Measurements from ENCODE around the gene RIMS3.
A peak's percentile ranks its signal among the peaks of the same experiment; 100 is the strongest.
"Not testable (repeated sequence)": the region's sequence is repeated elsewhere in the genome, so short reads cannot be mapped to it uniquely, and the experiment has no call there.

The RIMS3 gene

DNA sequence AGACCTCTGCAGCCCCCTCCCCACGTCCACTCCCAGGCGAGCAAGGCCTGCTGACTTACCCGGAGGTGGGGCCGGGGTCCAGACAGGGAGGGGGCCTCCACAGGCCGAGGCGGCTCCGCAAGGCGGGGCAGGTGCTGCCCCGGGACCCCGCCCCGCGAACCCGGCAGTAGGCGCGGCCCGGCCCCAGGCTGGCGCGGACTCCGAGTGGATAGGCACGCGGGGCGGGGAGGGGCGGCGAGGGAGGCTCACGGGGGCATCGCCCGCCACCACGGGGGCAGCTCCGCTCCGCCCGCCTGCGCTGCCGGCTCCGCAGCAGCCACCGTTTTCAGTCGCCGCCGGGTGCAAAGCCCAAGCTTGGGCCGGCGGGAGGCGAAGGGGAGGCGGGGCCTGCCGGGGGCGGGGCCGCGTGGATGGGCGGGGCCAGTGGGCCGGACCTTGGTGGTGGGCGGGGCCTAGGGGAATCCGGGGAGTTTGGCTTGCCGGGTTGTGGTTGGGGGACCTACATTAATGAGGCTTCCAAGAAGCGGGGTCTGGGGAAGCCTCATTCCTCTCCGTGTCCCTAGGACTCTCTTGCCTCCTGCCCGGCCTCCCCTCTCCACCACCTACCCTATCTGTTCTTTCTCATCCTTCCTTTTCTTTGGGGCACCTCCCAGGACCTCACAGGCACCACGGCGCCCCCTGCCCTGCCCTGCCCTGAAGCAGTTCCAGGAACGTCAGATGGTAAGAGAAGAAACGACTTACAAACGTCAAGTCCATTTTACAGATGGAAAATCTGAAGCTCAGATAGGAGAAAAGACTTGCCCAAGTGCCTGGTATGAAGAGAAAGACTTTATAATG, at the start of gene RIMS3:
TSS of gene RIMS3 (minus strand) at position 348 of the 837 bp plus-strand sequence. CDS start 23,757 bp downstream, outside the sequence.
- peak; percentile 78 for DNase-seq

DNA sequence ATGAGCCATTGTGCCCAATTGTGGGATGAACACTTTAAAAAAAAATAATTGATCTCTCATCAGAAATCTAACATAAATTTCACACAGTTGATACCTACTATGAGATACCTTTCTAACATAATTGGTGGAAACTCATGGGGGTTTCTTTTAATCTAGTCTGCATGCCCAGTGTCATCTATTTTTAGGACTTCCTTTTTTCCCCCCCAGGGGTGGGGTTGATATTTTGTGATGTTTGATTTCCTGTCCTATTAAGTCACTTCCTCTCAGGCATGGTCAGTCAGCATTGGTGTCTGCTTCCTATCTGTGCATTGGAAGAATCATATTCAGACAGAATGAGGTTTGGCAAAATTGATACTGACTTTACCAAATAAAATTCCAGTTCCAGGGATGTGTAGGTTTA, 47.5 kb upstream of the RIMS3 start:
- DNase-seq = no peak

DNA sequence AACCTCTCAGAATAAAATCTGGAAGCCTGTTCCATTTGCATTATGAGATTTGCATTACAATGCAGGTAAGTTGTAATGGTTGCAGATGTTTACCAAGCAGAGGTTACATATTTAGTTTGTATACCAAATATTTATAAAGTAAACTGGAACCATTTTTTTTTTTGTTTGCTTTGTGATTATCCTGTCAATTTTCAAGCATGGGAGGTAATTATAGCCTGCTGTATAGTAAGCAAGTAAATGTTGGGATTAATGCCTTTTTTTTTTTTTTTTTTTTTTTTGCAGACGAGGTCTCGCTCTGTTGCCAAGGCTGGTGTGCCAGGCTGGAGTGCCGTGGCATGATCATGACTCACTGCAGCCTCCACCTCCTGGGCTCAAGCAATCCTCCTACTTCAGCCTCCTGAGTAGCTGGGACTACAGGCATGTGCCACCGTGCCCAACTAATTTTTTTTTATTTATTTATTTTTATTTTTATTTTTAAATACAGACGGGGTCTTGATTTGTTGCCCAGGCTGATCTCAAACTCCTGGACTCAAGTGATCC, 47.0 kb upstream of the RIMS3 start:
- DNase-seq = no peak

DNA sequence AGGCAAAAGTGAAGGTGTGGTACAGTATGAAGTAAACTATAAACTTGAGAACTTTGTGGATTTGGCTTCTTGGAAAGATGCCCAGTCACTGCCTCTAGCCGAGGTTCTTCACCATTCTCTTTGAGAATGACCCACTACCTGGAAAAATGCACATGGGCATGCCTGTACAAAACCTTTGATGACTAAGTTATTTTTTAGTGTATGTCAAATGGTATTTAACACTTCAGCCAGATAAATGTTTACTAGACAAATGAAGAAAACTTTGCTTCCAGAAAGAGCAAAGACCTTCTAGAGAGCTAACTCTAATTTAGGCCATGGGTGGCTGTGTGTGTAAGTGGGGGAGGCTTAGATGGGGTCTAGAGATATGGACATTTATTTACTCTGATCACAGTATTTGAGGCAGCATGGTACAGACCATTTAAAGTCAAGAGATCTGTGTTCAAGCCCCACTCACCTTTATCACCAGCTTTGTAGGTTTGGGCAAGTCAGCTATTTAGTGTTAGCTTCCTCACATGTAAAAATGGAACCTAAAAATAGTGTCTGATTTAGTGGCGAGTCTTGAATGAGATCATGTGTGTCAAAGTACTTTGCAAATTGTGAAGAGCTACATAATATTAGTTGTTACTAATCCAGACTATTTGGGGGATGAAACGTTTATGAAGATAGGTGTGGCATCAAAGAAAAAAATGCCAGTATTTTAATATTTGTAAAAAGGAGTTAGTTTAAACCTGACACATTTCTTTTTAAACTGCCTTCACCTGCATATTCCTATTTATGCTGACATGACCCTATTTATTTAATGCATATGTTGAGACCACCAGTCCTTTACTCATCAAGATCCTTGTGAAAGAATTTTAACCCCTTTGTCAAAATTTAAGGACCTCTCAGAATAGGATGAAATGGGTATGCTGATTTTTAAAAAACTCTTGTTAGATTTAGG, 46.3 kb upstream of the RIMS3 start:
- DNase-seq = no peak

DNA sequence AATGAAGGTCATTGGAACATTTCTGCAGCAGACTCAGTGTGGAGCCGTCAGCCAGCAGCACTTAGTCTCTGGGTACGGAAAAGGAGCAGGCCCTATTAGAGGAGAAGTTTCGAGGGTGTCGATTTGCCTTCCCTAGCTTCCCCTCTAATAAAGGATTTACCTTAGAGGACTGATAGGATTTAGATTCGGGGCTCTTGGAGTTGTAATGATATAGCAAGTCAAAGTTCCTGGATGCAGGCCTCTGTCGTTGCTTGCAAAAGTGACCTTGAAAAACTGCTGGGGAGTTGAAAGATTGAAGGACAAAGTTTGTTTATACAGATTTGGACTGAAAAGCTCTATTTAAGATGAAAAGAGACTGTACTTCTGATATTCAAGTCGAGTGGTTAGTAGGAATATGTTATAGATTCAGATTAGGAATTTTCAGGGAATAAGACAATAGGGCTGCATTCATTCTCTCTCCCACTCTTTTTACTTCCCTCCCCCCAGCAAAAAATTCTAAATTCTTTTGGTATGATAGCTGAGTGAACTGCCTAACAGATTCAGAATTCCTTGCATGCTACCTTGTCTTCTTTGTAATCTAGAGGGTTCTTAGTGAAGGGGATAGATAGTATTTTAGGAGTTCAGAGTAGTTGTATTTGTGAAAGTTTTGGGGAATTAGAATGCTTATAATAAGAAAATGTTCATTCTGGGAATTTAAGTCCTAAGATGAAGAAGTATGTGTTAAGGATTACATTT, 45.3 kb upstream of the RIMS3 start:
- no peak for DNase-seq

DNA sequence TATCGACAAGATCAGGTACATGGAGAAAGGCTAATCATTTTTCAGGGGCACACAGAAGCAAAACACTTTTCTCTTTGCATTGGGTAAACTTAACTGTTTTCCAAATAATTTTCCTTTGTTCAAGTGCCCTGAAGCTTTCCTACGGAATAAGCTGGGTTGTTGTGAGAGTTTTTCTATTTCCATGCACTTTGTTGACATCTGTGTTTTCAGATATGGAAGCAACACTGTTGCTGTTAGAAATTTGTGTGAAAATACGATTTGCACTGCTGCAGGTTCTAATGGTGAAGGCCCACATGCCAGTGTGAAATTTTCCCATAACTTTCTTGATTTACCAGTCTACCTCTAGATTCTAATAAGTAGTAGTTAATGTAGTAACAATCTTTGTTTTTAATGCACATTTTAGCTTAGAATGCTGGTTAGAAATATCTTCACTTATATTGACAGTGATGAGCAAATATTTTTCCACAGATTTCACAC, 44.4 kb upstream of the RIMS3 start:
- no peak for DNase-seq

DNA sequence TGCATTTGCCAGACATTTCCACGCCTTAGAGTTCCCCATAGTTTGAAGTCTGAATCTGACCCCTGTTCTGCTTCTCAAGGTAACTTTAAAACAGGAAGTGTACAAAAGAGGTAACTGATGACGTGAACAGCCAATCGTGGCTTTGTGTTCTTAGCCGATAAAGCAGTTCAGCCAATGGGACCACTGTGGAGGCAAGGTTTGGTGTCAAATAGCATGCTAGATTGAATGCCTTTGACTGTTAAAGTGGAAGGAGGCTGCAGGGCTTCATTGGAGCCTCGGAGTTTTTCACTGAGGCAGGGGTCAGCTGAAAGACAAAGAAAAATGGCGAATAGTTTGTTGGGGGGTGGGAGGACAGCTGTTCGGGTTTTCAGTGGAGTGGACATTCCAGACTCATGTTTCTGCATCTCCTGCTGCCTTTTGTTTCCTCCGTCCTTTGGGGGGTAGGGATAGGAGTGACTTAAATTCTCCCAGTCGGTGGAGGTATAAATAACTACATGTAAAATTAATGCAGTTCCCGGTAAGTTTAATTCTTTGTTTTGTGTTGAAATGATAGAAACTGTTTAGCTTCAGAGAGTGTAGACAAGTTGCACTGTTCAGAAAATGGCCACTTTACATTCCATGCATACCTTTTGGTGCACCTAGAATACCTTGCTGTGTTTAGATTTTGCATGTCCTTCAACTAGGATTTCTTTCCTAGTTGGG, 43.8 kb upstream of the RIMS3 start:
- peak; percentile 99 for DNase-seq

DNA sequence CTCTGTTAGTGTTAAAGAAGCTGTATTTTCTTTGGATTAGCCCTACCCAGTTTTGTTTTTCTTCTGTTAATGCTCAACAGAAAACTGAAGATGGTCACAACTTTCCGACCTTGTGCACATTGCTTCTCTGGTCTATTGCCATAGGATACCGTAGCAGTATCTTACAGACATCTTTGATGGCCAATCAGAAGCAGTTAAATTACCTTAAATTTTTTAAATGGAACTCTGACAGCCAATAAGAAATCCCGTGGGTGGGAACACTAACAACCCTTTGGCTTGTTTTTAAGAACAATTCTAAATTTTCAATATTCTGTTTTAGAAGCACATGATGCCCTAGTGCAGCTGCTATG, 43.2 kb upstream of the RIMS3 start:
- DNase-seq = peak; percentile 96

DNA sequence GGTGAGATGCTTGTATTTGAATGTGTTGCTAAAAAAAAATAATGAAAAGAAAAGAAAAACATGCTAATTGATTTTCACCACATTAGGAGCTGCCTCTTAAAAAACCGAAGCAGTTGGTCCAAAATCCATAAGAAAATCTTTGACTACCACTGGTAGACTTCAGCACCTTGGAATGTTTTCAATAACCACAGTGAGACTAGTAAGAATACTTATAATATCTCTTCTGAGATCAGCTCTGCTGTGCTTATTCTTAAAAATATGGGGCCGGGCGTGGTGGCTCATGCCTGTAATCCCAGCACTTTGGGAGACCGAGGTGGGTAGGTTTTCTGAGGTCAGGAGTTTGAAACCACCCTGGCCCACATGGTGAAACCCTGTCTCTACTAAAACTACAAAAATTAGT, 41.1 kb upstream of the RIMS3 start:
- no peak for DNase-seq

DNA sequence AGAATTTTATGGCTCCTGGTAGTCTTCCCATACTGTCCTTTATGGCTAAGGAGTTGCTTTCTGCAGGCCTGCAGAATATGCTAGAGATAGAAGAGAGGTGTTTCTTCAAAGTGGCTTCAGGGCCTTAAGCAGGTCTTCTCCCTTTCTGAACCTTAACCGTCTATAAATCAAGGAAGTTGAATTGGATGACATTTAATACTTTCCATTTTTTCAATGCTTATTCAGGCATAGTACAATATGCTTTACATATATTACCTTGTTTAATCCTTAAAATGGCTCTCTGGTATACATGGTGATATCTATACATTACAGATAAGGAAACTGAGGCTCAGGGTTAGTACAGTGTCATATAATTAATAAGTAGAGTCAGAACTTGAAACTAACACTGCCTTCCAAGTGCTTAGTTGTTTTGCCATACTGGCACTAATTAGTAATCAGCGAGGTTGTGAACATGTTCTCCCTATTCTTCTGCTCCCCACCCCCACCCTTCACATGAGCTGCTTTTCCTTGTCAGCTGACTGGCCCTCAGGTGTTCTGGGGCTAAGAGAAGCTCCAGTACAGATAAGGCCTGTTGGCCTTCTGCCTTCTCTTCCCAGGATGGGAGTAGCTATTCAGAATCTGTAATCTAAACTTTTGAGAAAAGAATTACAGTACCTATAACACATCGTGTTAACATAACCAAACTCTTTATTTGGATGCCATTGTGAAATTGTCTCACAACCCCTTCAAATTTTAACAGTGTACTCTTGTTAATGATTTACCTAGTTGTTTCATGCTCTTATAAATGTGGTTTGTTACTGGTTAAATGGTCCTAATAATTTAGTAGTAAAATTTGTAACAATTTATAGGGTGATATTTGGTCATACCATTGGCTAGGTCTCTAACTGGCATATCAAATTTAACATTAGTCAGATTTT, 39.6 kb upstream of the RIMS3 start:
- DNase-seq = no peak

DNA sequence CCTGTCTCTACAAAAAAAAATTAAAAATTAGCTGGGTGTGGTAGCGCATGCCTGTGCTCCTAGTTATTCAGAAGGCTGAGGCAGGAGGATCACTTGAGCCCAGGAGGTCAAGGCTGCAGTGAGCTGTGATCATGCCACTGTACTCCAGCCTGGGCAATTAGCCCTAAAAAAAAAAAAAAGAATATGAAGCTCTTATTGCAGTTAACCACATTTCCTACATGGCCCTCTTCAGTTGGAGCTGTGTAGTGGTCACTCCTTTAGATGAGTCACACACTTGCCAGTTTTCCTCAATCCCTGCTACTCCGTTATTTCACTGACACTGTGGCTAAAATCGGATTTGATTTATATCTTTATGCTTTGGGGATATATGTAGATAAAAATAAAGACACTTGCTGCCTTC, 37.8 kb upstream of the RIMS3 start:
- DNase-seq = no peak

DNA sequence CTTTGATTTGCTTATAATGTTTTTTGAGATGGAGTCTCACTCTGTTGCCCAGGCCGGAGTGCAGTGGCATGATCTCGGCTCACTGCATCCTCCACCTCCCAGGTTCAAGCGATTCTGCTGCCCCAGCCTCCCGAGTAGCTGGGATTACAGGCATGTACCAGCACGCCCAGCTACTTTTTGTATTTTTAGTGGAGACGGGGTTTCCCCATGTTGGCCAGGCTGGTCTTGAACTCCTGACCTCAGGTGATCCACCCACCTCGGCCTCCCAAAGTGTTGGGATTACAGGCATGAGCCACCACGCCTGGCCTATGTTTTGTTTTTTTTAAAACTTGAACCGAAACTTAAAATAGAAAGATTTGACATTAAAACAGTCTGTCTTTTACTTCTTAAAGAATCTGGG, 37.3 kb upstream of the RIMS3 start:
- DNase-seq = not testable (repeated sequence)

DNA sequence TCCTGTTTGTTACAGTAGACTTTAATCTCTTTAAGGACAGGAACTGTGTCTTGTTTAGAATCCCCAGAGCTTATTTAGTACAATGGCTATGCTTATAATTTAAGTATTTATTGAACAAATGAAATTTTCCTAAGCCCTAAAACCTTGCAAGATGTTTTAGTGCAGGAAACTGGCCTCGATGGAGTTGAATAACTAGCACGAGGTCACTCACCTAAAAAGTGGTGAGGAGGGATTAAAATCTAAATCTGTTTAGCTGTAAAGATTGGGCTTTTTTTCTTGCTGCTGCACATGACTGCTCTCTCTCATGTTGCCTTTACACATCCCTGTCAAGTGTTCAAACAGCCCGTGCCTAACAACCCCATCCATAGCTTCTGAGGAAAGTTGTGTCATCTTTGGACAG, 36.2 kb upstream of the RIMS3 start:
- DNase-seq = no peak

DNA sequence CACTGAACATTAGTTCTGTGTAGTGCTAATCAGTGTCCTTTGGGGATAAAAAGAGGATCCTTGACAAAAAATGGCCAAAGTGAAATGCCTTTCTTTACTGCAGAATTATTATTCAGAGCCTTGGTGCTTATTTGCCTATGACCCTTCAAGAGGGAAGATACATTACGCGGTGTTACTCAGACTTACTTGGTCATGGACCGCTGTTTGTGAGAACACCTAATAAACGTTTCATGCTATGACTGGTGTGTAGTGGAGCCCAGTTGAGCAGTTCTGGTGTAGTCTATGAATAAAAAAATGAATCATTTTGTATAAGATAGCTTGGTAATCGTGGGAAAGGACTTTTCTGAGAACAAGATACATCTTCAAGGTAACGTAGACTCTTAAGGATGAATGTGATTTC, 34.3 kb upstream of the RIMS3 start:
- DNase-seq = no peak

DNA sequence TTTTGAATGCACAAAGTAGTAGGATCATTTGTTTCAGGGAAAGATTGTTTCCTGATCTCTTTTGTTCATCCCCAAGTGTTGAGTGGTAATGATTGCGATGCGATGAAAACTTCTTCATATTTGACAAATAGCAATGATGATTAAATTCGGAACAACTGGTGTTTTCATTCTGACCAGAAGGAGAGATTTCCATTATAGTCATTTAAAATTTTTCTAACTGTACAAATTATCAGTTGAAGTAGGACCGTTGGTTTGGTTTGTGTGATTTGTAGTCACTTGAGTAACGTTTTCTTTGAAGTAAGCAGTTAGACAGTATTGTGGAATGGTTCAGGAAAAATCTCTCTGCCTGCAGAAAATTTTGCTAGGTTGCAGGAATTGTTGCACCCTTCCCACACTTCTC, 32.0 kb upstream of the RIMS3 start:
- no peak for DNase-seq

DNA sequence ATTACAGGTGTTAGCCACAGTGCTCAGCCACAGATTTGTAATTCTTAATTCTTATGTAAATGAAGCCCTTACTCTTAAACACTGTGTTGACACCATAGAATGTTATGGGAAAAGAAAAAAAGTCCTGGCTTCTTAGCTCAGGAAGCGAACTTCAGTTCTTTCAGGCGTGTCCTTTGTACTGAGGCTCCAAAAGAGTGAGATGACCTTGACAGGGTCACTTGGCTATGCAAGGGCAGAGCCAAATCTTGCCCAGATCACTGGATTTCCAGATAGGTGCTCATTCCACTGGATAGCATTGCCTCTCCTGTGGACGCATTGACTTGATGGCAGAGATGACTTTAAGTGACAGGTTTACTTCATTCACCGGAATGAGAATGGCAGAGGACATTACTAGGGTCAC, 30.8 kb upstream of the RIMS3 start:
- DNase-seq = no peak

DNA sequence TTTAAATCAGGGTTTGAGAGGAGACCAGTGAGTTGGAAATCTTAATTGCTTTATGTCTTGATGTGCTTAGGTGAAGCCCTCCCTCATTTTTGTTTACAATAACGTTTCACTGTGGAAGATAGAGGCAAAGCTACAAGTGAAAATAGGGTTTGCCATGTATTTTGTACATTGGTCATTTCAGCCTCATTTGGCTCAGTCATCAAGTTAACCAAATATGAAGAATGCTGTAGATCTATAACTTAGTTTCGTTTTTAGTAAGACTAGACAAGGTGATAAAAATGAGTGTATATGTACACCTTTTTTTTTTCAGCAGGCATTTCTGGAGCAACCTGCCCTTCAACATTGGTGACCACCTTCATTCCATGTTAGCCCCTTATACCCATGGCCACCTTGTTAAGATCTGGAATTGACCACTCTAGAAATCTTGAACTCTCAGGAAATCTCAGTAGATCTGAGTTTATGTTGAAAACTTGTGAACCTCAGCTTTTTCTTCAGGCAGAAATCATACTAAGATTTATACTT, 28.9 kb upstream of the RIMS3 start:
- DNase-seq = no peak

DNA sequence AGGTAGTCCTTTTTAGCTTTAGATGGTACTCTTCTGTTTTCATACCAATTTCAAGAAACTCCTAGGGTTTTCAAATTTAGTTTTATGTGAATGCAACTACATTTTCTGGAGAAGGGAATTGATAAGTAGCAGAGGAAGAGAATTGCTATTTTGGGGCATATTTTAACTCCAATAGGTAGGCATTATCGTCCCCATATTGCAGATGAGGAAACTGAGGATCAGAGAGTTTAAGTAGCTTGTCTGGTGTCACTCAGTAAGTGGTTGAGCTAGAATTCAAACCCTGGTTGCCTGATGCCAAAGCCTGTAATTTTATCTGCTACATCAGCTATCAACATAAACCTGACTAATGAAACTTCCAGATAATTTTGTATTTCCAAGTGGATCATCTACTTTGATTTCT, 27.9 kb upstream of the RIMS3 start:
- DNase-seq = no peak

DNA sequence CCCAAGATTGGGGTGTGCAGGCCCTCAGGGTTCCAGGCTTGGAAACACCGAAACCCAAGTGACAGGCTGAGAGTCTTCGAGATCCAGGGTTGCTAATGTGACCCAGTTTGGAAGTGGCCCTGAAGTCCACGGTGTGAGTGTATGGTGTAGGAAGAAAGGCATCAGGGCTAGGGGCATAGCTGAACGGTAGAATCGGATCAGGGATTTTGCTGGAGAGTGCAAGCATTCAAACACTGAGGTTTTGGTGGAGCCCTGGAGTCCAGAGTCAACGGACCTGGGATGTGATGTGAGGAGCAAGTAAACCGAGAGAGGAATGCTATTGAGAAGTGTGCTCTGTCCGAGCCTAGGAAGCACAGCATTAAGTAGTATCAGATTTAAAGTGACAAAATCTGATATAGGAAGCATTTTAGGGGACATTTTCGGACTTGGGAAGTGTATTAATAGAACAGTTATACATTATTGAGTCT, 27.0 kb upstream of the RIMS3 start:
- no peak for DNase-seq

DNA sequence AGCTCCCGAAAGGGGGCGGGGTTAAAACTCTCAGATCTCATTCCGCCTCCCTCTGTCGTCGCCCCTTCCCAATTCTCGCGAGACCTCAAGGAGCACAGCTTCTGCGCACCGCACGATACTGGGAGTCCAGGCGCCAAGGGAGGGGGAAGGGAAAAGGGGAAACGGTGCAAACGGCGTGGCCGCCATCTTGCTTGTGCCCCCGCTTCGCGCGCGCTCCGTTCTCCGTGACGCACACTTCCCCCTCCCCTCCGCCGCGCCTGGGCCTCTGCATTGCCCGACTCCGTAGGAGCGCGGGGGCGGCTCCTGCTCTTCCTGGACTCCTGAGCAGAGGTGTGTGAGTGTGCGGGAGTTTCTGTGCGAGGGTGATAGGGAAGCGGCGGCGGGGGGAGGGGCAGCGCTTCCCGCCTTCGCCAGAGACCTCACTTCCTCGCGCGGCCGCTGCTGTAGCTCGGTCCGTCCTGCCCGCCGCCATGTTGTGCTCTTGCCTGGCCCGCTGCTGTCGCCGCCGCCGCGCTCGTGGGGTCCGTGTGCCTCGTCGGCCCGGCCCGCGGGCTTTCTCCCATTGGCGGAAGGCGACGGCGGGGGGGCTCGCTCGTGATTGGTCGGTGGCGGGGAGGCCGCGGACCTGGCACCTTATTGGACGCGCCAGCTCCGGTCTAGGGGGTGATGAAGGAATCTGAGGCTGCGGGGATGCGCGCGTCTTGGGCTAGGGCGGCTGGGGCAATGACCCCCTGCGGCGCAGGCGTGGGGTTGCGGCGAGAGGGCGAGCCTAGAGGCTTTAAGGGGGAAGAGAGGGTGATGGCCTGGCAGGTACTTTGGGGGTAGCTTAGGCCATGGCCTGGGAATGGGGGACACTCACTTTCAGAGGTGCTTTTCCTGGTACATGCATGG, 26.3 kb upstream of the RIMS3 start, which contains the start of gene NFYC:
TSS of gene NFYC (plus strand) at position 167 of the 891 bp plus-strand sequence. CDS start 47,140 bp downstream, outside the sequence.
- DNase-seq = peak; percentile 98
